H1 (cell line): ENCODE measurements around the gene ZNF629.

Source experiments
- ASH2L ChIP-seq: fragments of 200-600, 300-600 bp; sonication (generic); IDR thresholded peaks from one replicate; pipeline ENCODE4 v1.7.1; 2017; ENCODE audit warnings: low read length
- CBX8 ChIP-seq: fragments of 300-800, 300-1000 bp; sonication (generic); IDR thresholded peaks from 2 replicates; pipeline ENCODE4 v1.7.1; 2016; ENCODE audit warnings: low read depth, low read length, borderline replicate concordance
- CREB1 ChIP-seq: IDR thresholded peaks from 2 replicates; pipeline ENCODE4 v1.6.1; 2012; ENCODE audit warnings: inconsistent platforms
- CTBP2 ChIP-seq: IDR thresholded peaks from 2 replicates; pipeline ENCODE4 v1.7.0; 2011; ENCODE audit warnings: borderline replicate concordance, mild to moderate bottlenecking, moderate library complexity, mixed read lengths, low read length; ENCODE audit not compliant: insufficient read depth, insufficient read length
- POLR2A ChIP-seq, 2 experiments: IDR thresholded peaks; 1 replicate in 1 of 2; 2 replicates in 1 of 2; pipeline ENCODE4 v1.6.1; 2011; ENCODE audit warnings: low read depth in 2 of 2, low read length in 2 of 2, mild to moderate bottlenecking in 2 of 2; ENCODE audit errors: control extremely low read depth in 1 of 2
- POLR2AphosphoS5 ChIP-seq: IDR thresholded peaks from 2 replicates; pipeline ENCODE4 v1.6.1; 2011; ENCODE audit warnings: low read depth, low read length
- POU5F1 ChIP-seq: IDR thresholded peaks from 2 replicates; pipeline ENCODE4 v1.6.1; 2011; ENCODE audit warnings: low read depth, mild to moderate bottlenecking, low read length, moderate library complexity
- RAD21 ChIP-seq, 2 experiments: IDR thresholded peaks in 1 of 2; conservative IDR thresholded peaks in 1 of 2; 2 replicates each; pipeline ENCODE4 v1.6.1; 2011; ENCODE audit warnings: low read depth in 2 of 2, low read length in 2 of 2, improper control_type of control experiment in 1 of 2, inconsistent platforms in 1 of 2, mild to moderate bottlenecking in 1 of 2, moderate library complexity in 1 of 2
- SP4 ChIP-seq: IDR thresholded peaks from 2 replicates; pipeline ENCODE4 v1.6.1; 2012; ENCODE audit warnings: low read length, inconsistent platforms
- TAF1 ChIP-seq: IDR thresholded peaks from 2 replicates; pipeline ENCODE4 v1.6.1; 2011; ENCODE audit warnings: mild to moderate bottlenecking, low read depth, low read length
- YY1 ChIP-seq: IDR thresholded peaks from 2 replicates; pipeline ENCODE4 v1.6.1; 2011; ENCODE audit warnings: low read depth, mild to moderate bottlenecking, low read length
- TF ChIP-seq, protein P1 (sequence below), 3 experiments: IDR thresholded peaks; 1 replicate in 2 of 3; 2 replicates in 1 of 3; pipeline versions ENCODE4 v1.5.1 to v1.6.1; 2011; ENCODE audit warnings: low read length in 3 of 3, mild to moderate bottlenecking in 3 of 3, inconsistent platforms in 2 of 3, low read depth in 1 of 3, moderate library complexity in 1 of 3; ENCODE audit not compliant: insufficient read depth in 1 of 3; ENCODE audit errors: control extremely low read depth in 1 of 3
- TF ChIP-seq, protein P2 (sequence below): IDR thresholded peaks from 2 replicates; pipeline ENCODE4 v1.6.1; 2011; ENCODE audit warnings: low read depth, mild to moderate bottlenecking, low read length; ENCODE audit not compliant: insufficient read depth
- TF ChIP-seq, protein P3 (sequence below): IDR thresholded peaks from 2 replicates; pipeline ENCODE4 v1.6.1; 2012; ENCODE audit warnings: inconsistent platforms

DNA sequence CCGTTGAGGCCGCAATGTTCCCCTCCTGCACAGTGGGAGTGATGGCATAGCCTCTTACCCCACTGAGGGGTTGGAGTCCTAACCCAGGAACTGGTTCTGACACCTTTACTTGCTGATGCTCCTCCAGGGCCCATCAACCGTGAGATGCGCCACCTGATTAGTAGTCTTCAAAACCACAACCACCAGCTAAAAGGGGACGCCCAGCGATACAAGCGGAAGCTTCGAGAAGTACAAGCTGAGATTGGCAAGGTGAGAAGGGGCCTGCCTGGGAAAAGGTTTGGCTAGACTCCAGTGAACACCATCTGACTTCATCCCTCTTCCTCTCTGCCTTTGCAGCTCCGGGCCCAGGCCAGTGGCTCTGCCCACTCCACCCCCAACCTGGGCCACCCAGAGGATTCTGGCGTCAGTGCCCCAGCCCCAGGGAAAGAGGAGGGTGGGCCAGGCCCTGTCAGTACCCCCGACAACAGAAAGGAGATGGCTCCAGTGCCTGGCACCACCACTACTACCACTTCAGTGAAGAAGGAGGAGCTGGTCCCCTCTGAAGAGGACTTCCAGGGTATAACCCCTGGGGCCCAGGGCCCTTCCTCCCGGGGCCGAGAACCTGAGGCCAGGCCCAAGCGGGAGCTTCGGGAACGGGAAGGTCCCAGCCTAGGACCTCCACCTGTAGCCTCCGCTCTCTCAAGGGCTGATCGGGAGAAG, 19.1 kb downstream of the ZNF629 start:
- TF ChIP-seq POLR2A (IDR thresholded peaks at IDR 0.05; ENCODE audit: control extremely low read depth in 1 of 2, low read depth in 2 of 2, low read length in 2 of 2) = no peak
- TF ChIP-seq, protein P1, sequence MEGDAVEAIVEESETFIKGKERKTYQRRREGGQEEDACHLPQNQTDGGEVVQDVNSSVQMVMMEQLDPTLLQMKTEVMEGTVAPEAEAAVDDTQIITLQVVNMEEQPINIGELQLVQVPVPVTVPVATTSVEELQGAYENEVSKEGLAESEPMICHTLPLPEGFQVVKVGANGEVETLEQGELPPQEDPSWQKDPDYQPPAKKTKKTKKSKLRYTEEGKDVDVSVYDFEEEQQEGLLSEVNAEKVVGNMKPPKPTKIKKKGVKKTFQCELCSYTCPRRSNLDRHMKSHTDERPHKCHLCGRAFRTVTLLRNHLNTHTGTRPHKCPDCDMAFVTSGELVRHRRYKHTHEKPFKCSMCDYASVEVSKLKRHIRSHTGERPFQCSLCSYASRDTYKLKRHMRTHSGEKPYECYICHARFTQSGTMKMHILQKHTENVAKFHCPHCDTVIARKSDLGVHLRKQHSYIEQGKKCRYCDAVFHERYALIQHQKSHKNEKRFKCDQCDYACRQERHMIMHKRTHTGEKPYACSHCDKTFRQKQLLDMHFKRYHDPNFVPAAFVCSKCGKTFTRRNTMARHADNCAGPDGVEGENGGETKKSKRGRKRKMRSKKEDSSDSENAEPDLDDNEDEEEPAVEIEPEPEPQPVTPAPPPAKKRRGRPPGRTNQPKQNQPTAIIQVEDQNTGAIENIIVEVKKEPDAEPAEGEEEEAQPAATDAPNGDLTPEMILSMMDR (IDR thresholded peaks at IDR 0.05; ENCODE audit: control extremely low read depth in 1 of 3, insufficient read depth in 1 of 3, low read depth in 1 of 3, low read length in 3 of 3) = no peak
- no peak for TF ChIP-seq CTBP2
- TF ChIP-seq ASH2L = no peak
- TF ChIP-seq RAD21 (IDR thresholded peaks at IDR 0.05 in 1 of 2, conservative IDR thresholded peaks at IDR 0.05 in 1 of 2; ENCODE audit: low read depth in 2 of 2, low read length in 2 of 2) = no peak
- TF ChIP-seq, protein P2, sequence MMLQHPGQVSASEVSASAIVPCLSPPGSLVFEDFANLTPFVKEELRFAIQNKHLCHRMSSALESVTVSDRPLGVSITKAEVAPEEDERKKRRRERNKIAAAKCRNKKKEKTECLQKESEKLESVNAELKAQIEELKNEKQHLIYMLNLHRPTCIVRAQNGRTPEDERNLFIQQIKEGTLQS = no peak
- no peak for TF ChIP-seq CBX8
- no peak for TF ChIP-seq CREB1
- TF ChIP-seq YY1 = no peak
- TF ChIP-seq POU5F1 = no peak
- TF ChIP-seq, protein P3, sequence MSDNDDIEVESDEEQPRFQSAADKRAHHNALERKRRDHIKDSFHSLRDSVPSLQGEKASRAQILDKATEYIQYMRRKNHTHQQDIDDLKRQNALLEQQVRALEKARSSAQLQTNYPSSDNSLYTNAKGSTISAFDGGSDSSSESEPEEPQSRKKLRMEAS = no peak
- no peak for TF ChIP-seq SP4
- TF ChIP-seq POLR2AphosphoS5 = no peak
- TF ChIP-seq TAF1 = no peak
